ENCODE measurements around the gene ITPA.

The ITPA gene

GRCh38 chr20:3209257-3209945 is at the start of gene ITPA:
TSS of gene ITPA (plus strand) at chr20:3209498. CDS start at chr20:3209552, 54 bp downstream.
- DNase-seq = peak; percentile 27 to 63

DNA sequence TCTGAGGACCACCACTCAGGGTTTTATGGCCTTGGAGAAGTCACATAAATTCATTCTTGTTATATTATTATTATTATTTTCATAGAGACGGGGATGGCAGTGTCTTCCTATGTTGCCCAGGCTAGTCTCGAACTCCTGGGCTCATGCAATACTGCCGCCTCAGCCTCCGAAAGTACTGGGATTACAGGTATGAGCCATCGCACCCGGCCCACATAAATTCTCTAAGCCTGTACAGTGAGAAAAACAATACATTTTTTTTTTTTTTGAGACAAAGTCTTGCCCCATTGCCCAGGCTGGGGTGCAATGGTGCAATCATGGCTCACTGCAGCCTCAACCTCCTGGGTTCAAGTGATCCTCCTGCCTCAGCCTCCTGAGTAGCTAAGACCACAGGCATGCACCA is 48.9 kb upstream of the ITPA start:
- DNase-seq = no peak

GRCh38 chr20:3161316-3162079 is 47.8 kb upstream of the ITPA start:
- peak in 1 of 2 experiments; percentile 28 for DNase-seq

- DNase-seq = peak; percentile 57 to 84
These were observed 47.2 kb upstream of the ITPA start for GRCh38 chr20:3162080-3162611.

GRCh38 chr20:3163099-3164042 is 45.9 kb upstream of the ITPA start:
- DNase-seq = peak in 1 of 2 experiments; percentile 89

DNA sequence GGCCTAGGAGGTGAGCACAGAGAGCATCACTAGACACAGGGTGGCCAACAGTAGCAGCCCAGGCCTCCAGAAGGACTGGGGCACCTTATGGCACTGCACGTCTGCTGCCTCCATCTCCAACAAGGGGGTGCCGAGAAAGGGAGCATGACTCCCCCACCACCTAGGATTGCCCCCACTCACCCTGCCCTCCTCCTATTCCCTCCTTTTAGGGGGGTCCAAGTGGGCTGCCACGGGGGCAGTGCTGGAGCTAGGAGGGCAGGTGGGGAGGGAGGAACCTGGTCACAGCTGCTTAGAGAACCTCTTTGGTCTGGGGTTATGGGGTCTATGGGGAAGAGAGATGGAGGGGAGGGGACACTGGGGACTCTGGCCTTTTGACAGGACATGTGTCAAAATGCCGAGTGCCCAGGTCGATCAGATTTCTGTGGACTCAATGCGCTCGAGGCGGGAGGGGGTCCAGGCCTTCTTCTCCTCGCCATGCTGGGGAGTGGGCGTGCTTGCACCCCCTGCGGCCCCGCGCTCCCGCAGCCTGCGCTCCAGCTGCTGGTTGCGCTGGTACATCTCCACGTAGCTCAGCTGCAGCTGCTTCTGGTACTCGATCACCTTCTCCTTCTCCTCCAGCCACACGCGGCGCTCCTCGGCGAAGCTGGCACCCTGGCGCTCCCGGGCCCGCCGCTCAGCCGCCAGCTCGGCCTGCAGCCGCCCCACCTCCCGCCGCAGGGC is 45.1 kb upstream of the ITPA start:
- DNase-seq = no peak

- no peak for DNase-seq
These were observed 44.4 kb upstream of the ITPA start for GRCh38 chr20:3164763-3165410.

DNA sequence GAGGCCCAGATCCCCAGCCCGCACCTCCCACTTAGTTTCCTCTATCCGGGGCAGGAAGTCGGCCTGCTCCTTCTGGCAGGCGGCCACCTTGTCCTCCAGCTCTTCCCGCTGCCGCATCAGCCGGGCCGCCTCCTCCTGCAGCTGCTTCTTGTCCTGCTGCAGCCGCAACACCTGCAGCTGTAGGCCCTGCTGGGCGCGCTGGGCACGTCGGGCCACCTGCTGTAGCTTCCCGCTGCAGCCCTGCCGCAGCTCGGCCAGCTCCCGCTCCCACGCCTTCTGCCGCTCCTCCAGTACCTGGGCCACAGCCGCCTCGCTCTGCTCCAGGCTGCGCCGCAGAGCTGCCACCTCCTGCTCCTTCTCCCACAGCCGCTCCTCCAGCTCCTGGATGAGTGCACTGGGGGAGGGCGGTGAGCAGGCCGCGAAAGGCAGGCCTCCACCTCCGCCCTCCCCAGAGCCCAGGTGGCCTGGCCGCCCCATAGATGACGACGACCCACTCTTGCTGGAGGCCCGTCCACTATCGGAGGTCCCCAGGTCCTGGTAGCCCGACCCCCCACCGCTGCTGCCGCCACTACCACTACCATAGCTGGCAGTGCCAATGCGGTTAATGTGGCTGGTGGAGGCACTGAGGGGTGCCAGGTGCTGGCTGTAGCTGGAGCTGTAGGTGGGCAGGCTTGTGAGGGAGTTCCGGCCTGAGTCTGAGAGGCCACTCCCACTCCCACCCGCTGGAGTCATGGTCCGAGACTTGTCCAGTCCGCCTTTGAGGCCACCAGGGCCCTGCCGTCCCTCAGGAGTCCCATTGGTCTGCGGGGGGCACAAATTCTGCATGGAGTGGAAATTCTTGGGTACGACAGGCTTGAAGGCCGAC is 43.6 kb upstream of the ITPA start:
- peak in 1 of 2 experiments; percentile 36 for DNase-seq

- no peak for DNase-seq
These were observed 42.9 kb upstream of the ITPA start for GRCh38 chr20:3166338-3166912.

DNA sequence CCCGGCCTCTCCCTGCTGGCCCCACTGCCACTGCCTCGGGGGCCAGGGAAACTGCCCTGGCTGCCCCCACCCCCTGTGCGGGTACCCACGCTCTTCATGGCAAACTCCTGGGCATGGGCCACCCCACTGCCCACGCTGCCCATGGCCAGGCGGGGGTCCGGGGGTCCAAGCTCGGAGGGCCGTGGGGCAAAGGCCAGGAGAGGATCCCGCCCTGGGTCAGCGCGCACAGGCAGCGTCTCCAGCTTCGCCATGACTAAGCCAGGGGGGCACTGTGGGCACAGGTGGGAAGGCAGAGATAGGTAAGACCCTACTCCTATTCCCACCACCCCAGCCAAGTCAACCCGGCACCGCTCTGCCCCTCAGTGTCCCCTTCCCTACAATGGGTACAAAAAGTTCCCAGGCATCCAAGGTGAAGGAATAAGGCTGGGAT is 42.4 kb upstream of the ITPA start:
- no peak for DNase-seq

DNA sequence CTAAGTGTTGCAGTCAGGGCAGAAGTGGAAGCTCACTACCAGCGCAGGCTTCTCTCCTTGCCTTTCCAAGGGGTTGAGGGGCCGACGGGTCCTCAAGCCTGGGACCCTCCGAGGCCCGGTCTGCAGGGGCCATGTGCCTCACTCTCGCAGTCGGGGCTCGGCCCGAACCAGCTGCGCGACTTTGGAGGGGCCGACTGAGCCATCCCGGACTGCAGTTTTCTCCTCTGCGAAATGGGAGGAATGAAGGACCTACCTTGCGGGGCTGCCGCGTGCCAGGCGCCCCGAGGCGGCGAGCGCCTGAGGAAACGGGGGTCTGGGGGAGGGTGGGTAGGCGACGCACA is 41.6 kb upstream of the ITPA start:
- no peak for DNase-seq

GRCh38 chr20:3168079-3168828 is 41.0 kb upstream of the ITPA start:
- DNase-seq = no peak

GRCh38 chr20:3168829-3169590 is 40.3 kb upstream of the ITPA start:
- DNase-seq = no peak

- no peak for DNase-seq
These were observed 37.7 kb upstream of the ITPA start for GRCh38 chr20:3171391-3172125.

- DNase-seq = no peak
These were observed 37.0 kb upstream of the ITPA start for GRCh38 chr20:3172126-3172932.

GRCh38 chr20:3172933-3173609 is 36.2 kb upstream of the ITPA start, which contains the start of gene LZTS3:
TSS of gene LZTS3 (minus strand) at chr20:3173549. CDS start at chr20:3167163, 6,386 bp downstream.
- DNase-seq = peak; percentile 79 to 82

Data from NCI-H446 (cell line).